Measurements from ENCODE around the gene PPP1R3E. TPM values are rescaled to one million over a fixed set of nuclear protein-coding genes. Genes with fewer than 3 reads are reported as not detected.
"Not testable (repeated sequence)": the region's sequence is repeated elsewhere in the genome, so short reads cannot be mapped to it uniquely, and the experiment has no call there.

The PPP1R3E gene
- total and polyA plus RNA-seq, 2 experiments from 2014 or later, result 4.6 to 6.1 TPM

DNA sequence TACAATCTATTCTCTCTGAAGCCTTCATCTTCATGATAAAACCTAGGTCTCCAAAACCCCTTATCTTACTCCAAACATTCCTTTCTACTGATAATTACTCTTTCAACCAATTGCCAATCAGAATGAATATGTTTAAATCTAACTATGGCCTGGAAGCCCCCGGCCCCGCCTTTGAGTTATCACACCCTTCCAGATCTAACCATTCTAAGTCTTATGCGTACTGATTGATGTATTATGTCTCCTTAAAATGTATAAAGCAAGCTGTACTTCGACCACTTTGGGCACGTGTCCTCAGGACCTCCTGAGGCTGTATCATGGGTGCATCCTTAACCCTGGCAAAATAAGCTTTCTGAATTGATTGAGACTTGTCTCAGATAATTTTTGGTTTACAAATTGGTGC is 33.0 kb upstream of the PPP1R3E start:
- no peaks in the 10 kb centered on the region for H3K36me3 ChIP-seq (replicated peaks; ENCODE audit: insufficient read depth, low read depth)

DNA sequence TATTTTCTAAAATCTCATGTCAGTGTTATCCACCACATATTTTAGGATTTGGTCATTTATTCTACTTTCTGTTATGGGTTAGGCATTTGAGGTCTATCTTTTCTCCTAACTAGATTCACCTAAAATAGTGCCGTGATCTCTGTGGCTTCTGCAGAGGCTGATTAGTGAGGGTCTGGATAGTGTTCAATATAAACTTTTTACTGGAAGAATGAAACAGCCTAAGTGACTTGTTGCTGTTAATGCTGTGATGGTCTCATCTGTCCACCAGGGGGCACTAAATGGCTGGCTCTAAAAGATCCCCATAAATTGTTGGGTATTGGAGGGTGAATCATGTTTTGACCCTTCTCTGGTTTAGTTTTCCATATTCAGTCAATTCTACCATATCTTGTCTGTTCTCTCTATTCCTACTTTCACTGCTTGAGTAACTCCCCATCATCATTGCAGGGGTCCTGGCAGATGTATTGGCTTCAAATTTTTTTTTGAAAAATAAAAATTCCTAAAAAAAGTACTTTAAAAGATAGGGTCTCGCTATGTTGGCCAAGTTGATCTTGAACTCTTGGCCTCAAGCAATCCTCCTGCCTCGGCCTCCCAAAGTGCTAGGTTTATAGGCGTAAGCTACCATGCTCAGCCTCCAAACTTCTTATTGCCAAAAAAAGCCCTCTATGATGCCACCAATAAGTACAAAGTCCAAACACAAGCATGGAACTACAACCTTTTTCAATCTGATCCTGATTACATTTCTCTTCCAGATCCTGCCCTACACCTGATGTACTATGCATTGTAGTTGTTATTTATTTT is 25.5 kb upstream of the PPP1R3E start:
- no peak overlapping the region for H3K27ac ChIP-seq
- peaks cover 11% of the 10 kb centered on the region for H3K79me2 ChIP-seq
- H4K20me1 ChIP-seq (ENCODE audit: insufficient read depth, poor library complexity, severe bottlenecking), result peaks cover 4% of the 10 kb centered on the region
- H3K4me3 ChIP-seq, result no peak overlapping the region
- DNase-seq (ENCODE audit: low spot score), result peak; percentile 85
- H3K27me3 ChIP-seq, result no peaks in the 10 kb centered on the region
- no peak for TF ChIP-seq EZH2phosphoT487 (IDR thresholded peaks at IDR 0.05; ENCODE audit: low read depth, severe bottlenecking, unreplicated experiment)
- TF ChIP-seq, protein P1, sequence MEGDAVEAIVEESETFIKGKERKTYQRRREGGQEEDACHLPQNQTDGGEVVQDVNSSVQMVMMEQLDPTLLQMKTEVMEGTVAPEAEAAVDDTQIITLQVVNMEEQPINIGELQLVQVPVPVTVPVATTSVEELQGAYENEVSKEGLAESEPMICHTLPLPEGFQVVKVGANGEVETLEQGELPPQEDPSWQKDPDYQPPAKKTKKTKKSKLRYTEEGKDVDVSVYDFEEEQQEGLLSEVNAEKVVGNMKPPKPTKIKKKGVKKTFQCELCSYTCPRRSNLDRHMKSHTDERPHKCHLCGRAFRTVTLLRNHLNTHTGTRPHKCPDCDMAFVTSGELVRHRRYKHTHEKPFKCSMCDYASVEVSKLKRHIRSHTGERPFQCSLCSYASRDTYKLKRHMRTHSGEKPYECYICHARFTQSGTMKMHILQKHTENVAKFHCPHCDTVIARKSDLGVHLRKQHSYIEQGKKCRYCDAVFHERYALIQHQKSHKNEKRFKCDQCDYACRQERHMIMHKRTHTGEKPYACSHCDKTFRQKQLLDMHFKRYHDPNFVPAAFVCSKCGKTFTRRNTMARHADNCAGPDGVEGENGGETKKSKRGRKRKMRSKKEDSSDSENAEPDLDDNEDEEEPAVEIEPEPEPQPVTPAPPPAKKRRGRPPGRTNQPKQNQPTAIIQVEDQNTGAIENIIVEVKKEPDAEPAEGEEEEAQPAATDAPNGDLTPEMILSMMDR (IDR thresholded peaks at IDR 0.05; ENCODE audit: poor library complexity), result peak; percentile 86
- no peak overlapping the region for H2AFZ ChIP-seq
- H3K36me3 ChIP-seq (replicated peaks; ENCODE audit: insufficient read depth, low read depth), result no peaks in the 10 kb centered on the region
- peaks cover 2% of the 10 kb centered on the region for H3K4me1 ChIP-seq (ENCODE audit: insufficient read depth)
- no peaks in the 10 kb centered on the region for H3K9me2 ChIP-seq (replicated peaks; ENCODE audit: insufficient read depth)
- WGBS (ENCODE audit: low lambda C conversion rate, missing lambda C conversion rate), result 56% methylated on average over 4 of the region's 4 CpGs
- no peak overlapping the region for H3K4me2 ChIP-seq
- no peaks in the 10 kb centered on the region for H3K9me3 ChIP-seq (ENCODE audit: low read depth)

More for the DNA sequence above, 33.0 kb upstream of the PPP1R3E start:
- H3K4me2 ChIP-seq, result no peak overlapping the region
- no peaks in the 10 kb centered on the region for H3K4me1 ChIP-seq (ENCODE audit: insufficient read depth)
- H3K9me2 ChIP-seq (replicated peaks; ENCODE audit: insufficient read depth), result no peaks in the 10 kb centered on the region
- H4K20me1 ChIP-seq (ENCODE audit: insufficient read depth, poor library complexity, severe bottlenecking), result no peaks in the 10 kb centered on the region
- no peaks in the 10 kb centered on the region for H3K9me3 ChIP-seq (ENCODE audit: low read depth)
- H3K27me3 ChIP-seq, result no peaks in the 10 kb centered on the region
- 80% methylated on average over 5 of the region's 5 CpGs for WGBS (ENCODE audit: low lambda C conversion rate, missing lambda C conversion rate)
- no peak overlapping the region for H2AFZ ChIP-seq
- no peaks in the 10 kb centered on the region for H3K79me2 ChIP-seq
- H3K27ac ChIP-seq, result no peak overlapping the region
- TF ChIP-seq EZH2 (IDR thresholded peaks at IDR 0.05; ENCODE audit: borderline replicate concordance), result no peak
- TF ChIP-seq EZH2phosphoT487 (IDR thresholded peaks at IDR 0.05; ENCODE audit: low read depth, severe bottlenecking, unreplicated experiment), result no peak
- TF ChIP-seq, protein P1 (IDR thresholded peaks at IDR 0.05; ENCODE audit: poor library complexity), result no peak
- no peak overlapping the region for H3K4me3 ChIP-seq
- no peak for DNase-seq (ENCODE audit: low spot score)

DNA sequence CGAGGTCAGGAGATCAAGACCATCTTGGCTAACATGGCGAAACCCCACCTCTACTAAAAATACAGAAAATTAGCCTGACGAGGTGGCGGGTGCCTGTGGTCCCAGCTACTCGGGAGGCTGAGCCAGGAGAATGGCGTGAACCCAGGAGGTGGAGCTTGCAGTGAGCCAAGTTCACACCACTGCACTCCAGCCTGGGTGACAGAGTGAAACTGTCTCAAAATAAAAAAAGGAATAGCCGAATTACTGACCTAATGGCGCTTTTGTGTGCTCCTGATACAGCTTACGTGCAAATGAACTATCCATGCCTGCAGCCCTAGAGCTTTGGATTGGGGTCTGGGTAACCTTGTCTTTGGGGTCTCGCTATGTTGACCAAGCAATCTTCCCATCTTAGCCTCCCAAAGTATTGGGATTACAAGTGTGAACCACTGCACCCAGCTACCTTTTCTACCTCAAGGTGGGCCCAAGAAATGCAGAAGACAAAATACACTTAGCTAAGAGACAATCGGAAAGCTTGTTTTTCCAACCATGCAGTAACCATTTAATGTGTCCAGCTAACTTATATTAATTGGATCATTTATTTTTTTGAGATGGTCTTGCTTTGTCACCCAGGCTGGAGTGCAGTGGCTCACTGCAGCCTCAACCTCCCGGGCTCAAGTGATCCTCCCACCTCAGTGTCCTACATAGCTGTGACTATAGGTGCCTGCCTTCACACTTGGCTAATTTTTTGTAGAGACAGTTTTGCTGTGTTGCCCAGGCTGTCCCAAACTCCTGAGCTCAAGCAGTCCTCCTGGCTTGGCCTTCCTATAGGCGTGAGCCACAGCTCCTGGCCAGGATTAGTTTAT is 24.1 kb upstream of the PPP1R3E start:
- H3K4me1 ChIP-seq (ENCODE audit: insufficient read depth), result peaks cover 9% of the 10 kb centered on the region
- no peak overlapping the region for H3K4me2 ChIP-seq
- H4K20me1 ChIP-seq (ENCODE audit: insufficient read depth, poor library complexity, severe bottlenecking), result peaks cover 12% of the 10 kb centered on the region
- peaks cover 26% of the 10 kb centered on the region for H3K79me2 ChIP-seq
- TF ChIP-seq EZH2 (IDR thresholded peaks at IDR 0.05; ENCODE audit: borderline replicate concordance) (no peak), EZH2phosphoT487 (IDR thresholded peaks at IDR 0.05; ENCODE audit: low read depth, severe bottlenecking, unreplicated experiment) (no peak)
- TF ChIP-seq, protein P1 (IDR thresholded peaks at IDR 0.05; ENCODE audit: poor library complexity), result no peak
- H3K9me3 ChIP-seq (ENCODE audit: low read depth), result no peaks in the 10 kb centered on the region
- H3K4me3 ChIP-seq, result no peak overlapping the region
- H3K27me3 ChIP-seq, result no peaks in the 10 kb centered on the region
- 87% methylated on average over 13 of the region's 13 CpGs for WGBS (ENCODE audit: low lambda C conversion rate, missing lambda C conversion rate)
- H3K36me3 ChIP-seq (replicated peaks; ENCODE audit: insufficient read depth, low read depth), result no peaks in the 10 kb centered on the region
- no peak overlapping the region for H3K27ac ChIP-seq
- no peaks in the 10 kb centered on the region for H3K9me2 ChIP-seq (replicated peaks; ENCODE audit: insufficient read depth)
- H2AFZ ChIP-seq, result no peak overlapping the region
- no peak for DNase-seq (ENCODE audit: low spot score)

DNA sequence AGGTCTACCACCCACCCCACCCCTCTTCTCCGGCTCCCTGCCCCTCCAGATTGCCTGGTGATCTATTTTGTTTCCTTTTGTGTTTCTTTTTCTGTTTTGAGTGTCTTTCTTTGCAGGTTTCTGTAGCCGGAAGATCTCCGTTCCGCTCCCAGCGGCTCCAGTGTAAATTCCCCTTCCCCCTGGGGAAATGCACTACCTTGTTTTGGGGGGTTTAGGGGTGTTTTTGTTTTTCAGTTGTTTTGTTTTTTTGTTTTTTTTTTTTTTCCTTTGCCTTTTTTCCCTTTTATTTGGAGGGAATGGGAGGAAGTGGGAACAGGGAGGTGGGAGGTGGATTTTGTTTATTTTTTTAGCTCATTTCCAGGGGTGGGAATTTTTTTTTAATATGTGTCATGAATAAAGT is 23.1 kb upstream of the PPP1R3E start:
- Histone ChIP-seq H4K20me1 (ENCODE audit: insufficient read depth, poor library complexity, severe bottlenecking) (peaks cover 12% of the 10 kb centered on the region), H3K79me2 (peaks cover 28% of the 10 kb centered on the region)
- not testable (repeated sequence) for H3K36me3 ChIP-seq (replicated peaks; ENCODE audit: insufficient read depth, low read depth); H2AFZ ChIP-seq; DNase-seq (ENCODE audit: low spot score); H3K9me2 ChIP-seq (replicated peaks; ENCODE audit: insufficient read depth); H3K27me3 ChIP-seq; H3K27ac ChIP-seq; H3K9me3 ChIP-seq (ENCODE audit: low read depth); H3K4me1 ChIP-seq (ENCODE audit: insufficient read depth); H3K4me3 ChIP-seq; H3K4me2 ChIP-seq
- WGBS (ENCODE audit: low lambda C conversion rate, missing lambda C conversion rate), result 100% methylated on average over 4 of the region's 5 CpGs

Data from hepatocyte (in vitro differentiated cells).